K562 (cell line): ENCODE measurements around the gene FCRLA. TPM values are rescaled to one million over a fixed set of nuclear protein-coding genes. Genes with fewer than 3 reads are reported as not detected.
A peak's percentile ranks its signal among the peaks of the same experiment; 100 is the strongest.

ENCODE experiments used
- ATF1 ChIP-seq, 2 experiments: fragments of 450-650 bp in 1 of 2; IDR thresholded peaks; 2 replicates each; pipeline ENCODE4 v1.6.1; 2016; ENCODE audit warnings: missing compliant biosample characterization in 1 of 2, missing genetic modification characterization in 1 of 2
- CCAR2 ChIP-seq: fragments of 200-400 bp; formaldehyde crosslinking; IDR thresholded peaks from 2 replicates; pipeline ENCODE4 v1.6.1; 2017; ENCODE audit warnings: mild to moderate bottlenecking, low read depth, low read length
- CXXC5 ChIP-seq: fragments of 250-450 bp; sonication (Bioruptor Pico); IDR thresholded peaks from 2 replicates; pipeline ENCODE4 v1.8.0; 2022; ENCODE audit warnings: inconsistent platforms, mild to moderate bottlenecking, moderate library complexity
- EGR1 ChIP-seq: fragments of 450-650 bp; conservative IDR thresholded peaks from 2 replicates; pipeline ENCODE4 v1.6.1; 2017; ENCODE audit warnings: mild to moderate bottlenecking
- ELF2 ChIP-seq: fragments of 250-450 bp; sonication (Bioruptor Pico); IDR thresholded peaks from 2 replicates; pipeline ENCODE4 v1.5.0; 2021; ENCODE audit warnings: mild to moderate bottlenecking
- ERF ChIP-seq: fragments of 450-650 bp; formaldehyde crosslinking; IDR thresholded peaks from 2 replicates; pipeline ENCODE4 v1.4.0; 2020; ENCODE audit warnings: mild to moderate bottlenecking, mixed read lengths
- FOSL1 ChIP-seq: fragments of 200-800 bp; sonication (Bioruptor generic); conservative IDR thresholded peaks from 2 replicates; pipeline ENCODE4 v1.6.1; 2016; ENCODE audit warnings: missing genetic modification characterization, missing compliant biosample characterization
- FOXJ2 ChIP-seq: fragments of 200-800 bp; sonication (Bioruptor generic); IDR thresholded peaks from 2 replicates; pipeline ENCODE4 v1.6.1; 2016; ENCODE audit warnings: missing genetic modification characterization, missing compliant biosample characterization
- MAZ ChIP-seq, 2 experiments: fragments of 450-650 bp in 1 of 2; sonication (generic) in 1 of 2; formaldehyde crosslinking; IDR thresholded peaks in 1 of 2; conservative IDR thresholded peaks in 1 of 2; 2 replicates each; pipeline versions ENCODE4 v1.4.0 to v1.5.0; 2020; ENCODE audit warnings: mild to moderate bottlenecking in 1 of 2, missing genetic modification reagents in 1 of 2
- MECOM ChIP-seq: fragments of 250-450 bp; sonication (Bioruptor Pico); IDR thresholded peaks from 2 replicates; pipeline ENCODE4 v1.8.0; 2022; ENCODE audit warnings: inconsistent platforms
- MXI1 ChIP-seq: IDR thresholded peaks from 2 replicates; pipeline ENCODE4 v1.6.1; 2011; ENCODE audit warnings: low read depth, mild to moderate bottlenecking, improper control_type of control experiment, low read length
- NFIC ChIP-seq: fragments of 450-650 bp; IDR thresholded peaks from 2 replicates; pipeline ENCODE4 v1.6.1; 2017; ENCODE audit warnings: mild to moderate bottlenecking, inconsistent platforms
- RBM22 ChIP-seq: fragments of 200-400 bp; formaldehyde crosslinking; IDR thresholded peaks from 2 replicates; pipeline ENCODE4 v1.6.1; 2018; ENCODE audit warnings: low read length, low read depth; ENCODE audit not compliant: poor library complexity, severe bottlenecking
- SRSF9 ChIP-seq: fragments of 200-400 bp; formaldehyde crosslinking; IDR thresholded peaks from 2 replicates; pipeline ENCODE4 v1.6.1; 2017; ENCODE audit warnings: low read depth, low read length, borderline replicate concordance
- STAG1 ChIP-seq: sonication (generic); formaldehyde crosslinking; IDR thresholded peaks from 2 replicates; pipeline ENCODE4 v1.5.0; 2020; ENCODE audit warnings: missing genetic modification reagents, borderline replicate concordance
- WHSC1 ChIP-seq: IDR thresholded peaks from one replicate; pipeline ENCODE4 v1.6.1; 2012; ENCODE audit warnings: low read length, control low read depth, inconsistent platforms
- ZBTB43 ChIP-seq: sonication (generic); formaldehyde crosslinking; IDR thresholded peaks from 2 replicates; pipeline ENCODE4 v1.8.0; 2023; ENCODE audit warnings: mild to moderate bottlenecking, missing genetic modification reagents
- ZMIZ1 ChIP-seq, 2 experiments: fragments of 150-350 bp in 1 of 2; IDR thresholded peaks; 2 replicates each; pipeline ENCODE4 v1.6.1; 2012 to 2016; ENCODE audit warnings: low read depth in 2 of 2, low read length in 2 of 2, mild to moderate bottlenecking in 1 of 2, moderate library complexity in 1 of 2
- ZNF239 ChIP-seq: fragments of 250-450 bp; sonication (Bioruptor Pico); IDR thresholded peaks from 2 replicates; pipeline ENCODE4 v1.4.0; 2020; ENCODE audit warnings: mild to moderate bottlenecking
- polyA plus RNA-seq, 8 experiments: library from polyadenylated mRNA; depleted of rRNA in 4 of 8; stranded (reverse) in 5 of 8; unstranded in 3 of 8; fragments of >200 nt; fragmentation: Nextera tagmentation in 2 of 8; fragmentation: Illumina TruSeq in 1 of 8; extraction: Ambion mirVana in 2 of 8; extraction: Trizol in 1 of 8; gene quantifications; 2 replicates each; pipeline versions ENCODE4 v1.2.1 to v1.2.3, GENCODE V29; 2011 to 2014; ENCODE audit warnings: inconsistent platforms in 1 of 8, missing spikeins in 1 of 8
- total RNA-seq, 7 experiments: library from RNA; depleted of rRNA in 6 of 7; stranded (reverse); fragments of >200 nt in 6 of 7; fragmentation: Illumina TruSeq in 2 of 7; extraction: Trizol in 2 of 7; gene quantifications; 2 replicates each; pipeline versions ENCODE4 v1.2.1 to v1.2.3, GENCODE V29; 2011 to 2021; ENCODE audit warnings: low replicate concordance in 1 of 7
- TF ChIP-seq, protein P1 (sequence below): sonication (generic); formaldehyde crosslinking; IDR thresholded peaks from 2 replicates; pipeline ENCODE4 v1.8.0; 2022; ENCODE audit warnings: missing genetic modification reagents, mild to moderate bottlenecking, borderline replicate concordance
- TF ChIP-seq, protein P2 (sequence below): sonication (generic); formaldehyde crosslinking; IDR thresholded peaks from 2 replicates; pipeline ENCODE4 v1.9.0; 2022; ENCODE audit warnings: mild to moderate bottlenecking, missing genetic modification reagents

The FCRLA gene
- total and polyA plus RNA-seq, 9 of the 15 experiments (the other 6 are each of a cell fraction or from before 2014, with no cell fraction given), result 0.09 to 0.84 (median 0.44) TPM

- TF ChIP-seq ZNF239 (CRISPR knock-in tag) (no peak), ATF1 (CRISPR knock-in tag; IDR thresholded peaks at IDR 0.05) (no peak), ATF1 (tag; IDR thresholded peaks at IDR 0.05) (peak; percentile 81), EGR1 (peak; percentile 72), FOXJ2 (tag) (no peak), ZMIZ1 (IDR thresholded peaks at IDR 0.05; ENCODE audit: low read depth in 2 of 2, low read length in 2 of 2) (0 out of 4 replicates have a peak, but pooled peaks of 1 of the 2 experiments have one; percentile 46), FOSL1 (0 out of 2 replicates have a peak, but pooled peaks have one; percentile 10), WHSC1 (no peak), MECOM (CRISPR knock-in tag) (no peak), MAZ (CRISPR knock-in tag; conservative IDR thresholded peaks at IDR 0.05 in 1 of 2, IDR thresholded peaks at IDR 0.05 in 1 of 2) (peak; percentile 78 to 83), STAG1 (0 out of 2 replicates have a peak, but pooled peaks have one; percentile 30), NFIC (peak; percentile 60; the same call in 1 of the 2 replicates), ERF (CRISPR knock-in tag) (peak; percentile 84; the same call in 1 of the 2 replicates), MXI1 (peak; percentile 80), RBM22 (peak; percentile 54), CCAR2 (no peak), SRSF9 (no peak), ZBTB43 (CRISPR knock-in tag) (no peak), CXXC5 (peak; percentile 77), ELF2 (CRISPR knock-in tag) (0 out of 2 replicates have a peak, but pooled peaks have one; percentile 64)
- TF ChIP-seq, protein P1, sequence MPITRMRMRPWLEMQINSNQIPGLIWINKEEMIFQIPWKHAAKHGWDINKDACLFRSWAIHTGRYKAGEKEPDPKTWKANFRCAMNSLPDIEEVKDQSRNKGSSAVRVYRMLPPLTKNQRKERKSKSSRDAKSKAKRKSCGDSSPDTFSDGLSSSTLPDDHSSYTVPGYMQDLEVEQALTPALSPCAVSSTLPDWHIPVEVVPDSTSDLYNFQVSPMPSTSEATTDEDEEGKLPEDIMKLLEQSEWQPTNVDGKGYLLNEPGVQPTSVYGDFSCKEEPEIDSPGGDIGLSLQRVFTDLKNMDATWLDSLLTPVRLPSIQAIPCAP (CRISPR knock-in tag), result no peak
- TF ChIP-seq, protein P2, sequence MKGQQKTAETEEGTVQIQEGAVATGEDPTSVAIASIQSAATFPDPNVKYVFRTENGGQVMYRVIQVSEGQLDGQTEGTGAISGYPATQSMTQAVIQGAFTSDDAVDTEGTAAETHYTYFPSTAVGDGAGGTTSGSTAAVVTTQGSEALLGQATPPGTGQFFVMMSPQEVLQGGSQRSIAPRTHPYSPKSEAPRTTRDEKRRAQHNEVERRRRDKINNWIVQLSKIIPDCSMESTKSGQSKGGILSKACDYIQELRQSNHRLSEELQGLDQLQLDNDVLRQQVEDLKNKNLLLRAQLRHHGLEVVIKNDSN, result no peak
Observed at GRCh38 chr1:161749509-161750407, 42.7 kb downstream of the FCRLA start, which contains the start of gene DUSP12 (continued).
